ENCODE measurements around the gene C4orf17.
A peak's percentile ranks its signal among the peaks of the same experiment; 100 is the strongest.

Gene C4orf17

DNA sequence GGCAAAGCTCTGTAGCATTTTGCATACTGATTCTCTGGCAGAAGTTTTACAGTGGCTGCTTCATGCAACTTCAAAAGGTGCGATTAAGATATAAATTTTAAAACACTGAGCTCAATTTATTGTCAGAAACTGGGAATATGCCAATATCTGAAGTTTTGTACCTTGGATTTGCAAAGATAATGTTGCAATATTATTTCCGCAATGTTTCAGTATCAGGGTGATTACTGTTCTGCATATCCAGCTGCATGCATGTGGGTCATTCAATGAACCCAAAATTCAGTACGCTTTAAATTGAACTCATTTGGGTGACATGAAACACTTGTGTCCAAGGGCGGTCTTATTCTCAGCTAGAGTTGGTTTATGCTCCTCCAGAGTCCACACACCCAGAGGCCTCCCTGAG lies 26.9 kb downstream of the C4orf17 start:
- no peak for DNase-seq

DNA sequence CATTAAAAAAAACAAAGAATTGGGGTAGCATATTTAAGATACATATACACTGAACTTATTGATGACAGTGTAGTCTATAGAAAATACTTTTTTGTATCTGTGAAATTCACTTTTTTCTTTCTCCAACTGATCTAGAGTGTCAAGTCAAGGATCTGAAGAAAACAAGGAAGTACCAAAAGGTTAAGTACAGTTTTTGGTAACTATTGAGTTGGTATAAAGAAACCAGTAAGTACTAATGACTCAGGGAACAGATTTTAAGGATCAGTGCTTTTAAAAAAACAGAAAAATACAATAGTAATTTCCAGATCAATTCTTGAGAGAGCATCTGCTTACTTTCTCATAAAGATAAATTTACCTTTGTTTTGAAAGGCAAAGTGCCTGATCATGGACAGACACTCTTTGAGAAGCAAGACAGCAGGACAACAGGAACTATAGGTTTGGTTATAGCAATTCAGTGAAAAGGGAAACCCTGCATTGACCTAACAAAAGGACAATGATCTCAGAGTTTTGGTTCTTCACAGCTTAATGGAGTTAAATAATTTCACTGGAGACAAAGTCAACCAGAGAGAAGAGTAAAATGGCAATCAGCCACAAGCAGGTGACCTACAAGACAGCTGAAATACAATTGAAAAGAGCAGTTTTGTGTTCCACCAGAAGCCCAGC lies 29.6 kb downstream of the C4orf17 start:
- DNase-seq = no peak

DNA sequence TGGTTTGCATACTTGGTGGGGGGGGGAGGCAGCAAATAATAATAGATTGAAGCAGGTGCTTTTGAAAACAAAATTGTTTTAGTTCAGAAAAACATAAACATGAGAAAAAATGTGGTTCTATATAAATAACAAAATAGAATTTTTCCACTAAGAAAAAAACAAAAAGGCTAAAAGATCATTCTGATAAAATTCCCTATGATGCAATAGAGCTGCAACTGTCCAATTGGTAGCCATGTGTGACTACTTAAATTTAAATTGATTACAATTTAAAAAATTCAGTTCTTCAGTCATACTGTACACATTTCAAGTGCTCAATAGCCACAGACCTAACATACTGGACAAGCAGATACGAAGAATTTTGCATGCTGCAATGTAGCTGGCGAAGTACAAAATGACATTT lies 42.1 kb downstream of the C4orf17 start:
- DNase-seq = no peak

GRCh38 chr4:99563310-99564186 lies 52.7 kb downstream of the C4orf17 start, which contains the start of gene TRMT10A:
Gene TRMT10A, minus strand, starts transcription at chr4:99564039. Its CDS starts 4,701 bp downstream, at chr4:99559338.
- DNase-seq = peak; percentile 91

DNA sequence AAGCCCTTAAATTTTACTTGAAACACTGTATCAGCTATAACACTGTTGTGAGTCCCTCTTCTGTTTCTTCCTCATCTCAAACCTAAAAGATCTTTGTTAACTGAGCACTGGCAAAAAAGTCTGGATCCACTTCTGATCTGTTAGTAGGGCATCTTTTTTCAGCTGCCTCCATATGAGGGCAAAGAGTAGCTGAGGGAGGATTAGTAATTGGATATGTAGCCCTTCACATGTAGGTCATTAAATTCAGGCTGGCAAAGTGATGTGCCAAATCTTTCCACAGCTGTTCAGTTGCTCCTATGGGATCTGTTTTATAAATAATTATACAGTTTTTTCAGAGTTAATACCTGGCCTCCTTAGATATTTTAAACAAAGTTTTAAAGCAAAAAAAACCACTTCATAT lies 54.1 kb downstream of the C4orf17 start:
- no peak for DNase-seq

GRCh38 chr4:99571883-99572282 lies 61.1 kb downstream of the C4orf17 start:
- no peak for DNase-seq

- no peak for DNase-seq
Measured at GRCh38 chr4:99572527-99573240, 61.9 kb downstream of the C4orf17 start.

DNA sequence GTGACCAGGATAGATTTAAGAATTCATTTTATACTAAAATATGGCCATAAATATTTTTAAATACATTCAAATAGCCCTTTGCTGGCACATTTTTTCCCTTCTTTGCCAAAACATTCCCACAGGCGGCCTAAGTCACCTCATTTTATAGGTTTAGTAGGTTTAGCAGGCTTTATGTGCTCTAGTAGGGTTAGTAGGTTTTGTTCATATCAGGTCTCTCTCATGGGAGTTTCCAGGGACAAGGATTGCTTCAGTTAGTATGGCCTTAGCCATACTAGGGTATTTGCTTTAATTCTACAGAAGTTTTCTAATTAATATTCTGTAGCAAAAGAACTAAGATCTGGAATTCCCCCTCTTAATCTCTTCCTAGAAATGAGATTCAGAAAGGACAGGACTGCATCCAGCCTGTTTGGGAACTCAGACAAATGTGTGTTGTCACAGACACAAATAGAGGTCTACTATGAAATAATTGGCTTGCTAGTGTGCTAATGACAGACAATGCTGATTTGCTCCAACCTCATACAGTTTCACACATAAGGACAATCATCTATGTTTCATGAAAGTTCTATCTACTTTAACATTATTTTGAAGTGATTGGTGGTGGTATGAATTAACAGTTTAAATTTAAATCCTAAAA lies 63.0 kb downstream of the C4orf17 start:
- DNase-seq = no peak

- no peak for DNase-seq
Measured at GRCh38 chr4:99574530-99575324, 63.9 kb downstream of the C4orf17 start, which contains the start of gene MTTP. Gene MTTP, plus strand, starts transcription at chr4:99574824. Its CDS starts 86 bp downstream, at chr4:99574910.

- no peak for DNase-seq
Measured at GRCh38 chr4:99578714-99579113, 67.9 kb downstream of the C4orf17 start.

DNA sequence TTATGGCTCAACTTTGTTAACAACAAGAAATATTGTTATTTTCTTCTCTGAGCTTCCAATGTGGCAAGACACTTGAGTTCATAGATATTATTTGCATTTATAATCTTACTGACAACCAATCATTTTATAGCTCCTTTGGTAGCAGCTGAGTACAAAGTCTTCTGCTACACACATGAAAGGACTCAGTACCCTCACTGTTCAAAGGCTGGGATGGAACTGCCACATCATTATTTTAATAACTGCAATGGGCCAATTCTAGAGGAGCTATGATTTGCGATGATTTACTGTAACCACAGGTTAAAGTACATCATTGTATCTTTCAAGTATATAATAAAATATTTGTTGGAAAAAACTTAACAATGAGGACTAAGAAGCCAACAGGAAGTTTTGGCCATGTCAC lies 74.7 kb downstream of the C4orf17 start:
- DNase-seq = no peak

DNA sequence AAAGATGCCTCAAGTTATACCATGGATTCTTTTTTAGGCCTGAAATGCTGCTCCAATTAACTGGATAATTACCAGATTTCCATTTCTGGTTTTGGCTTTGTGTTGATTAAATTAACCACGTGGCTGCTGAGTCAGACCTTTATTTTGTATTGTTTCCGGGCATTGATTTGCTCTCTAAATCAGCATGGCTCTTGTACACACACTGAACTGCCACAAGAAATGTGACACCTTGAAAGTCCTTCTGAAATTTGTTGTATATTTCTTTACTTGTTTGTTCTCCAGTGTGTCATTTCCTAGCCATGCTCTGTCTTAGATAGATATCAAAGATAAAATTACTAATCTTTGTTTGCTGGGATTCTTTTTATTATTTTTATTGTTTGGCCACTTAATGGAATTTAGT lies 75.5 kb downstream of the C4orf17 start:
- peak; percentile 42 for DNase-seq

DNA sequence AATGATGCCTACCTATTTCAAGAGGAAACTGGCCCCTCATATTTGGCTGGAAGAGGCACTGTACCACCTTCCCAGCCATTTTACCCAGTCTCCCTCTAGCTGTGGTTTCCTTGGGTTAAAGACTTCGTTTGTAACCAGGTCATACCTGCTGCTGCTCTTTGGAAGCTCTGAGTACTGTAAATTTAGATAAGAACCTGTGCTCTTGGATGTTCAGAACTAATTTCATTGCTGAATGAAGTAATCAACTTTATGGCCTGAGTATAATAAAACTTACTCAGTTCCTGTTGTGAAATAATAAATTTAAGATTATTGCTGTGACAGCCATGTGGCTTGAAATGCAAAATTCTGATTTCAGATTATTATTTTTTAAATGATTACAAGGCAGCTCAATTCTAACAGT lies 76.0 kb downstream of the C4orf17 start:
- no peak for DNase-seq

DNA sequence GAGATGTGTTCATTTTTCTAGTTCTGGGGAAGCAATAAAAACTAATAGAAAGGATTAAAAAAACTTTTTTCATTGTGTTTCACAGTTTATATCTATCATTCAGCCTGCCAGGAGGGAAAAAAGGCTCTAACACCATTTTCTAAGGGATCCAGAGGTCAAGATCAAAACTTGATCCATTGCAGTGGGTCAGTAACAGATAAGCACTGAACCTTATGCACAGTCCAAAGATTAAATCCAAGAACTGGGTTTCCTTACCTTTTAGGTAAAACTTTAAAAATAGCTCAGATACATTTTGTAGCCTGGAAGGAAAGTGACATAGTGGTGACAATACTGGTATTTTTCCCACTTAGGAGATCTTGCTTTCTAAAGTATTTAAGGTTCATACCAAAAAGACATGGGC lies 76.5 kb downstream of the C4orf17 start:
- no peak for DNase-seq

- DNase-seq = no peak
Measured at GRCh38 chr4:99587803-99588202, 77.0 kb downstream of the C4orf17 start.

DNA sequence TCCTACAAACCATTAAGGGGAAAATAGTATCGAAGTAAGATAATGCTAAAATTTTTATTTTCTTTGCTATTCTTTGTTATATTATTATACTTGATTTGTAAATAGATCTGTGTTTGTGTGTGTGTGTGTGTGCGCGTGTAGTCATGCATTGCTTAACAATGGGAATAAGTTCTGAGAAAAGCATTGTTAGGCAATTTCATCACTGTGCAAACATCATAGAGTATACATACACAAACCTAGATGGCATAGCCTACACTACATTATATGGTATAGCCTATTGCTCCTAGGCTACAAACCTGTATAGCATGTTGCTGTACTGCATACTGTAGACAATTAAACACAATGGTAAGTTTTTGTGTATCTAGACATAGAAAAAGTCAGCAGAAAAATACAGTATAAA lies 80.9 kb downstream of the C4orf17 start:
- DNase-seq = no peak

Measured in NCI-H1436 treated with DMSO at 0.1 percent for 48 hours (cell line).